Mucosa of rectum (tissue), 2 donors: ENCODE results near the gene PAQR4.
"Not testable (repeated sequence)": the region's sequence is repeated elsewhere in the genome, so short reads cannot be mapped to it uniquely, and the experiment has no call there.

Experiments used
- H3K27ac ChIP-seq, 2 donors: one replicate each; pipeline ENCODE4 v1.7.0; 2013; ENCODE audit warnings: inconsistent platforms in 2 of 2, low read depth in 2 of 2, low read length in 2 of 2
- H3K27me3 ChIP-seq, 2 donors: one replicate each; pipeline ENCODE4 v1.7.0; 2013; ENCODE audit warnings: low read length in 2 of 2; ENCODE audit not compliant: control insufficient read depth in 2 of 2, insufficient read depth in 2 of 2
- H3K36me3 ChIP-seq, 2 donors: one replicate each; pipeline ENCODE4 v1.7.0; 2013; ENCODE audit warnings: low read length in 2 of 2; ENCODE audit not compliant: control insufficient read depth in 2 of 2, insufficient read depth in 2 of 2
- H3K4me1 ChIP-seq, 2 donors: one replicate each; pipeline ENCODE4 v1.7.0; 2013; ENCODE audit warnings: low read length in 2 of 2, mild to moderate bottlenecking in 1 of 2; ENCODE audit not compliant: control insufficient read depth in 2 of 2, insufficient read depth in 2 of 2
- H3K4me3 ChIP-seq, 2 donors: one replicate each; pipeline ENCODE4 v1.7.0; 2013; ENCODE audit warnings: low read length in 2 of 2
- H3K9ac ChIP-seq, 2 donors: one replicate each; pipeline ENCODE4 v1.7.0; 2013; ENCODE audit warnings: low read length in 2 of 2, low read depth in 1 of 2, mild to moderate bottlenecking in 1 of 2
- H3K9me3 ChIP-seq, 2 donors: one replicate each; pipeline ENCODE4 v1.7.0; 2013; ENCODE audit warnings: low read length in 2 of 2; ENCODE audit not compliant: control insufficient read depth in 2 of 2
- donor health status: healthy.
- donor health status: Normal muscosa, but diverticular disease.

The PAQR4 gene

GRCh38 chr16:2942045-2942444 is 27.1 kb upstream of the PAQR4 start:
- no peaks in the 10 kb centered on the region for H3K27me3 ChIP-seq
- H3K9me3 ChIP-seq: no peaks in the 10 kb centered on the region
- H3K36me3 ChIP-seq: peaks cover 19 to 29% of the 10 kb centered on the region in 2 donors
- H3K9ac ChIP-seq: no peak overlapping the region
- H3K27ac ChIP-seq: no peak overlapping the region
- H3K4me1 ChIP-seq: no peaks in the 10 kb centered on the region
- H3K4me3 ChIP-seq: no peak overlapping the region

DNA sequence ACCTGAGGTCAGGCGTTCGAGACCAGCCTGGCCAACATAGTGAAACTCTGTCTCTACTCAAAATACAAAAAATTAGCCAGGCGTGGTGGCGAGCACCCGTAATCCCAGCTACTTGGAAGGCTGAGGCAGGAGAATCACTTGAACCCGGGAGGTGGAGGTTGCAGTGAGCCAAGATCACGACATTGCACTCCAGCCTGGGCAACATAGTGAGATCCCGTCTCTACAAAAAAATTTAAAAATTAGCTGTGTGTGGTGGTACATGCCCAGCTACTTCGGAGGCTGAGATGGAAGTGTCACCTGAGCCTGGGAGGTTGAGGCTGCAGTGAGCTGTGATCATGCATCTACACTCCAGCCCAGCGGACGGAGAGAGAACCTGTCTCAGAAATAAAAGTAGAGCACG is 25.4 kb upstream of the PAQR4 start:
- not testable (repeated sequence) for H3K4me3 ChIP-seq, H3K9me3 ChIP-seq, H3K27me3 ChIP-seq, H3K4me1 ChIP-seq, H3K9ac ChIP-seq, H3K27ac ChIP-seq
- H3K36me3 ChIP-seq: peaks cover 17 to 19% of the 10 kb centered on the region in 2 donors

GRCh38 chr16:2946649-2947048 is 22.5 kb upstream of the PAQR4 start:
- Histone ChIP-seq H3K9ac (no peak overlapping the region), H3K36me3 (peaks cover 8 to 10% of the 10 kb centered on the region in 2 donors), H3K27ac (no peak overlapping the region), H3K27me3 (no peaks in the 10 kb centered on the region), H3K4me1 (no peaks in the 10 kb centered on the region), H3K9me3 (no peaks in the 10 kb centered on the region), H3K4me3 (no peak overlapping the region)

GRCh38 chr16:2948807-2949704 is 20.1 kb upstream of the PAQR4 start:
- Histone ChIP-seq H3K4me1 (no peaks in the 10 kb centered on the region), H3K36me3 (peaks cover 3 to 4% of the 10 kb centered on the region in 2 donors), H3K9ac (no peak overlapping the region), H3K27me3 (no peaks in the 10 kb centered on the region), H3K27ac (no peak overlapping the region), H3K4me3 (no peak overlapping the region), H3K9me3 (no peaks in the 10 kb centered on the region)

GRCh38 chr16:2949705-2950352 is 19.3 kb upstream of the PAQR4 start:
- Histone ChIP-seq H3K9me3 (no peaks in the 10 kb centered on the region), H3K27ac (no peak overlapping the region), H3K4me3 (no peak overlapping the region), H3K36me3 (peaks cover 3 to 4% of the 10 kb centered on the region in 2 donors), H3K9ac (no peak overlapping the region), H3K4me1 (no peaks in the 10 kb centered on the region), H3K27me3 (peaks cover 0 to 2% of the 10 kb centered on the region in 2 donors)

DNA sequence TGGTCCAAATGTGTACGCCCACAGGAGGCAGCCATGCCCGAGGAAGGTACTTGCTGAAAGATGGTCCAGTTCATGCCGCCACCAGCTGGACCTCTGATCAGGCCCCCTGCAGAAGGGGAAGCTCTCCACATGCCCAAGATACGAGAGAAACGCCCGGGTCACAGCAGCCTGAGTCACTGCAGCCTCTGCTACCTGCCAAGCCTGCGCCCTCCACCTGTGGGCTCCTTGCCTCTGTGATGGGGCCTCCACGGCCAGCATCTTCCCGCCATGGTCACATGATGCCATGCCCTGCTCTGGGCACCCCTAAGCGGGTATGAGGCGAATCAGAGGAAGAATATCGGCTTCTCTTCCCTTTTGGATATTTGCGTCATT is 18.8 kb upstream of the PAQR4 start:
- peaks cover 3 to 4% of the 10 kb centered on the region in 2 donors for H3K36me3 ChIP-seq
- no peak overlapping the region for H3K27ac ChIP-seq
- H3K9ac ChIP-seq: no peak overlapping the region
- H3K27me3 ChIP-seq: peaks cover 0 to 6% of the 10 kb centered on the region in 2 donors
- no peak overlapping the region for H3K4me3 ChIP-seq
- H3K4me1 ChIP-seq: peaks cover 0 to 2% of the 10 kb centered on the region in 2 donors
- H3K9me3 ChIP-seq: no peaks in the 10 kb centered on the region

DNA sequence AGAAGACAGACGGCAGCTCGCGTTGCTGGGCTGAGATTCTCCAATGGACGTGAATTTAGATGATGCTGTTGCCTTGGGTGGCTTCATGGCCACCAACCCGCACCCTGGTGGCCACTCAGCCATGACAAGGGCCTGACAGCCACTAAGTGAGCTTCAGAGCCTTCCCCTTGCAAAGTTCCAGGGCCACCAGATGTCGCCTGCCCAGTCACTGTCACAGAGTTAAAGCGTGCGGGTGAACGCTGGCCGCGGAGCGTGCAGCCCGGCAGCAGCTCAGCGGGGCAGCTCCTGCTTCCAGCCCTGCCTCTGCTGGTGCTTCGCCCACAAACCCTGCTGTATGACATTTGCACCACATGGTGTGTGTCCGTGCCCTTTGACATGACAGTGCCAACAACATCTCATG is 18.4 kb upstream of the PAQR4 start:
- Histone ChIP-seq H3K4me3 (no peak overlapping the region), H3K27me3 (peaks cover 0 to 7% of the 10 kb centered on the region in 2 donors), H3K36me3 (peaks cover 3 to 4% of the 10 kb centered on the region in 2 donors), H3K4me1 (peaks cover under 1 to 4% of the 10 kb centered on the region in 2 donors), H3K9ac (no peak overlapping the region), H3K27ac (no peak overlapping the region), H3K9me3 (no peaks in the 10 kb centered on the region)

DNA sequence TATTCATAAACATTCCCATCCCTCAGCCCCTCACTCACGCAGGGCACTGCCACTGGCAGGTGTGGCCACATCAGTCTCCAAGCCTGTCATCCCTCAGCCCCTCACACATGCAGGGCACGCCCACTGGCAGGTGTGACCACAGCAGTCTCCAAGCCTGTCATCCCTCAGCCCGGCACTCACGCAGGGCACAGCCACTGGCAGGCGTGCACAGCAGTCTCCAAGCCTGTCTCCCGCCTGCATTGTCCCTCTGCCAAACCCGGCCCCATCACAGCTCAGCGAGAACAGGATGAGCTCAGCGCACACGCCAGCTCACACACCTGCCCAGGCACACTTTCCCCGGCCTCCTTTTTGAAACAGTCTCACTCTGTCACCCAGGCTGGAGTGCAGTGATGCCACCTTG is 16.5 kb upstream of the PAQR4 start:
- no peak overlapping the region for H3K27ac ChIP-seq
- H3K4me1 ChIP-seq: peaks cover 4 to 8% of the 10 kb centered on the region in 2 donors
- H3K9me3 ChIP-seq: no peaks in the 10 kb centered on the region
- H3K4me3 ChIP-seq: no peak overlapping the region
- peaks cover 3 to 4% of the 10 kb centered on the region in 2 donors for H3K36me3 ChIP-seq
- H3K9ac ChIP-seq: no peak overlapping the region
- H3K27me3 ChIP-seq: peaks cover 0 to 12% of the 10 kb centered on the region in 2 donors

GRCh38 chr16:2953706-2954627 is 15.2 kb upstream of the PAQR4 start:
- H3K36me3 ChIP-seq: peaks cover 2 to 4% of the 10 kb centered on the region in 2 donors
- H3K4me3 ChIP-seq: no peak overlapping the region
- no peak overlapping the region for H3K27ac ChIP-seq
- peaks cover 4 to 8% of the 10 kb centered on the region in 2 donors for H3K4me1 ChIP-seq
- no peak overlapping the region for H3K9ac ChIP-seq
- peaks cover 0 to 12% of the 10 kb centered on the region in 2 donors for H3K27me3 ChIP-seq
- no peaks in the 10 kb centered on the region for H3K9me3 ChIP-seq
